H9 (cell line): Measurements from ENCODE around the gene TPD52L1. TPM values are rescaled to one million over a fixed set of nuclear protein-coding genes. Genes with fewer than 3 reads are reported as not detected.

Experiments used
- DNase-seq: peaks from one replicate; pipeline ENCODE4 v3.0.0-alpha.2; 2017
- H2AFZ ChIP-seq: one replicate; pipeline ENCODE4 v1.6.1; 2013; ENCODE audit warnings: mild to moderate bottlenecking, low read length, control low read depth, moderate library complexity
- H2AK5ac ChIP-seq: 2 replicates; pipeline ENCODE4 v1.6.1; 2013; ENCODE audit warnings: low read length, control low read depth, mixed read lengths; ENCODE audit not compliant: insufficient read length
- H2BK120ac ChIP-seq: one replicate; pipeline ENCODE4 v1.6.1; 2013; ENCODE audit warnings: low read depth, mild to moderate bottlenecking, low read length, control low read depth, inconsistent platforms; ENCODE audit not compliant: poor library complexity, severe bottlenecking
- H2BK12ac ChIP-seq: 2 replicates; pipeline ENCODE4 v1.6.1; 2013; ENCODE audit warnings: low read length, control low read depth, mixed read lengths, low read depth; ENCODE audit not compliant: insufficient read length
- H2BK15ac ChIP-seq: 2 replicates; pipeline ENCODE4 v1.6.1; 2013; ENCODE audit warnings: low read depth, low read length, control low read depth
- H2BK20ac ChIP-seq: one replicate; pipeline ENCODE4 v1.6.1; 2013; ENCODE audit warnings: low read depth, mild to moderate bottlenecking, low read length, control low read depth, inconsistent platforms; ENCODE audit not compliant: poor library complexity, severe bottlenecking
- H2BK5ac ChIP-seq: 2 replicates; pipeline ENCODE4 v1.6.1; 2013; ENCODE audit warnings: low read length, control low read depth, mixed read lengths; ENCODE audit not compliant: insufficient read length
- H3K14ac ChIP-seq: 2 replicates; pipeline ENCODE4 v1.6.1; 2013; ENCODE audit warnings: low read length, control low read depth; ENCODE audit not compliant: insufficient read depth
- H3K18ac ChIP-seq: 2 replicates; pipeline ENCODE4 v1.6.1; 2013; ENCODE audit warnings: low read depth, mild to moderate bottlenecking, mixed read lengths, low read length, control low read depth; ENCODE audit not compliant: insufficient read length
- H3K23ac ChIP-seq: 2 replicates; pipeline ENCODE4 v1.6.1; 2013; ENCODE audit warnings: low read length, control low read depth, mixed read lengths, low read depth; ENCODE audit not compliant: insufficient read length
- H3K23me2 ChIP-seq: 2 replicates; pipeline ENCODE4 v1.6.1; 2013; ENCODE audit warnings: low read depth, mild to moderate bottlenecking, mixed read lengths, low read length, control low read depth; ENCODE audit not compliant: insufficient read length, poor library complexity, severe bottlenecking
- H3K27ac ChIP-seq: 2 replicates; pipeline ENCODE4 v1.5.1; 2013; ENCODE audit warnings: low read length, control low read depth, mixed read lengths, low read depth; ENCODE audit not compliant: insufficient read length
- H3K27me3 ChIP-seq: 2 replicates; pipeline ENCODE4 v1.6.1; 2013; ENCODE audit warnings: low read length, control low read depth, inconsistent platforms; ENCODE audit not compliant: insufficient read depth
- H3K4ac ChIP-seq: 2 replicates; pipeline ENCODE4 v1.6.1; 2013; ENCODE audit warnings: low read depth, mild to moderate bottlenecking, control low read depth, inconsistent platforms, low read length, moderate library complexity
- H3K4me1 ChIP-seq: 2 replicates; pipeline ENCODE4 v1.6.1; 2013; ENCODE audit warnings: low read length, control low read depth, inconsistent platforms; ENCODE audit not compliant: insufficient read depth
- H3K4me2 ChIP-seq: 2 replicates; pipeline ENCODE4 v1.6.1; 2013; ENCODE audit warnings: low read length, control low read depth, mixed read lengths; ENCODE audit not compliant: insufficient read length, insufficient read depth
- H3K56ac ChIP-seq: 2 replicates; pipeline ENCODE4 v1.6.1; 2013; ENCODE audit warnings: low read depth, mild to moderate bottlenecking, mixed read lengths, low read length, control low read depth; ENCODE audit not compliant: insufficient read length
- H3K79me1 ChIP-seq: 2 replicates; pipeline ENCODE4 v1.6.1; 2013; ENCODE audit warnings: low read depth, mild to moderate bottlenecking, moderate library complexity, low read length, control low read depth, inconsistent platforms; ENCODE audit not compliant: insufficient read depth, poor library complexity, severe bottlenecking
- H3K79me2 ChIP-seq: 2 replicates; pipeline ENCODE4 v1.6.1; 2013; ENCODE audit warnings: low read length, control low read depth, inconsistent platforms; ENCODE audit not compliant: insufficient read depth
- H3K9ac ChIP-seq: 2 replicates; pipeline ENCODE4 v1.6.1; 2013; ENCODE audit warnings: low read length, control low read depth, mixed read lengths; ENCODE audit not compliant: insufficient read length; ENCODE audit errors: extremely low read depth
- H3K9me3 ChIP-seq: one replicate; pipeline ENCODE4 v1.6.1; 2013; ENCODE audit warnings: low read depth, low read length, inconsistent platforms; ENCODE audit not compliant: control insufficient read depth
- H3T11ph ChIP-seq: one replicate; pipeline ENCODE4 v1.6.1; 2013; ENCODE audit warnings: mild to moderate bottlenecking, low read length, control low read depth, inconsistent platforms
- H4K20me1 ChIP-seq: one replicate; pipeline ENCODE4 v1.6.1; 2013; ENCODE audit not compliant: control insufficient read depth, insufficient read length, insufficient read depth
- H4K5ac ChIP-seq: 2 replicates; pipeline ENCODE4 v1.6.1; 2013; ENCODE audit warnings: low read depth, mild to moderate bottlenecking, mixed read lengths, low read length, control low read depth; ENCODE audit not compliant: insufficient read length
- H4K8ac ChIP-seq: replicated peaks from 2 replicates; pipeline ENCODE4 v1.6.1; 2013; ENCODE audit warnings: low read length, control low read depth, mixed read lengths, low read depth; ENCODE audit not compliant: insufficient read length
- H4K91ac ChIP-seq: 2 replicates; pipeline ENCODE4 v1.6.1; 2013; ENCODE audit warnings: low read depth, mild to moderate bottlenecking, moderate library complexity, mixed read lengths, low read length, control low read depth; ENCODE audit not compliant: insufficient read length
- H3K27ac Mint-ChIP-seq, 3 experiments: 2 replicates in 2 of 3; 3 replicates in 1 of 3; pipeline ENCODE4 v1.8.0; 2020 to 2021; ENCODE audit warnings: mixed read lengths in 3 of 3, mild to moderate bottlenecking in 1 of 3, moderate library complexity in 1 of 3
- H3K27me3 Mint-ChIP-seq: 2 replicates; pipeline ENCODE4 v1.8.0; 2021; ENCODE audit warnings: low read depth, mild to moderate bottlenecking, moderate library complexity, mixed read lengths
- H3K36me3 Mint-ChIP-seq, 3 experiments: 2 replicates in 2 of 3; 3 replicates in 1 of 3; pipeline ENCODE4 v1.8.0; 2020 to 2021; ENCODE audit warnings: low read depth in 3 of 3, mixed read lengths in 3 of 3; ENCODE audit not compliant: insufficient read depth in 1 of 3
- H3K4me1 Mint-ChIP-seq, 2 experiments: 2 replicates each; pipeline ENCODE4 v1.8.0; 2020; ENCODE audit warnings: mixed read lengths in 2 of 2
- H3K4me3 Mint-ChIP-seq, 2 experiments: 2 replicates in 1 of 2; 3 replicates in 1 of 2; pipeline ENCODE4 v1.8.0; 2020 to 2021; ENCODE audit warnings: mild to moderate bottlenecking in 2 of 2, mixed read lengths in 2 of 2, moderate library complexity in 1 of 2
- H3K9me3 Mint-ChIP-seq, 2 experiments: 2 replicates in 1 of 2; 3 replicates in 1 of 2; pipeline ENCODE4 v1.8.0; 2020; ENCODE audit warnings: mild to moderate bottlenecking in 2 of 2, mixed read lengths in 2 of 2, moderate library complexity in 1 of 2
- CTCF ChIP-seq: fragments of 200-600 bp; sonication (generic); conservative IDR thresholded peaks from 3 replicates; pipeline ENCODE4 v1.8.0; 2021; ENCODE audit warnings: antibody characterized with exemption, mild to moderate bottlenecking
- WGBS: extraction: QIAGEN DNeasy Blood & Tissue Kit; methylation state at CpG from one replicate; pipeline ENCODE4 v1.1.7; 2013; ENCODE audit warnings: missing lambda C conversion rate, low lambda C conversion rate, mixed read lengths; ENCODE audit not compliant: insufficient read length; ENCODE audit errors: extremely low coverage; 5-methylcytosine and 5-hydroxymethylcytosine counted together
- total RNA-seq: library from RNA; stranded (reverse); gene quantifications from 2 replicates; pipeline ENCODE4 v1.2.1, GENCODE V29; 2021

The TPD52L1 gene
- total RNA-seq, 1 experiment from 2014 or later: 6.6 TPM

GRCh38 chr6:125287718-125288117 is 134.1 kb downstream of the TPD52L1 start:
- peaks cover 71 to 83% (median 77%) of the 10 kb centered on the region in 3 experiments for H3K36me3 Mint-ChIP-seq
- H3K18ac ChIP-seq: no peak overlapping the region
- no peak overlapping the region for H3K14ac ChIP-seq
- H3K4me2 ChIP-seq: no peak overlapping the region
- no peaks in the 10 kb centered on the region for H3K4me1 ChIP-seq
- H2BK15ac ChIP-seq: no peak overlapping the region
- peak overlapping the region in 1 of 3 experiments; percentile 29; a peak in 2 of 7 replicates for H3K27ac Mint-ChIP-seq
- H2BK5ac ChIP-seq: no peak overlapping the region
- no peaks in the 10 kb centered on the region for H3K27me3 Mint-ChIP-seq
- no peak overlapping the region for H2AFZ ChIP-seq
- H3K27me3 ChIP-seq: no peaks in the 10 kb centered on the region
- no peak overlapping the region for H3K23ac ChIP-seq
- no peak overlapping the region for H2BK20ac ChIP-seq
- no peak overlapping the region for H4K5ac ChIP-seq
- H2AK5ac ChIP-seq: no peak overlapping the region
- H3K23me2 ChIP-seq: no peaks in the 10 kb centered on the region
- no peak overlapping the region for H2BK120ac ChIP-seq
- H3T11ph ChIP-seq: no peak overlapping the region
- no peak overlapping the region for H3K27ac ChIP-seq
- H3K79me2 ChIP-seq: no peaks in the 10 kb centered on the region
- no CpG with 5 or more reads among the region's 9 CpGs for WGBS
- H3K56ac ChIP-seq: no peak overlapping the region
- H4K91ac ChIP-seq: no peak overlapping the region
- H3K9me3 ChIP-seq: no peaks in the 10 kb centered on the region
- no peak overlapping the region for H3K9ac ChIP-seq
- peak; percentile 41 for DNase-seq
- H3K4ac ChIP-seq: no peak overlapping the region
- no peak overlapping the region for H3K4me3 Mint-ChIP-seq
- no peak overlapping the region for H4K8ac ChIP-seq
- peaks cover 9 to 22% of the 10 kb centered on the region in 2 experiments for H3K9me3 Mint-ChIP-seq
- no peaks in the 10 kb centered on the region for H4K20me1 ChIP-seq
- H3K79me1 ChIP-seq: no peaks in the 10 kb centered on the region
- TF ChIP-seq CTCF: no peak
- no peaks in the 10 kb centered on the region for H3K4me1 Mint-ChIP-seq
- no peak overlapping the region for H2BK12ac ChIP-seq
